Liver (tissue), 9 donors: ENCODE data around the gene TMEM266. TPM values are rescaled to one million over a fixed set of nuclear protein-coding genes. Genes with fewer than 3 reads are reported as not detected.

Experiments used
- DNase-seq: peaks from one replicate; pipeline ENCODE4 v3.0.0-alpha.2; 2017; ENCODE audit warnings: low spot score
- H3K27ac ChIP-seq, 2 donors: one replicate each; pipeline ENCODE4 v1.7.0; 2013; ENCODE audit warnings: inconsistent platforms in 2 of 2, low read length in 2 of 2, control low read depth in 1 of 2, low read depth in 1 of 2, mild to moderate bottlenecking in 1 of 2
- H3K27me3 ChIP-seq, 4 donors: one replicate each; pipeline versions ENCODE4 v1.6.1 to v1.7.0; 2013; ENCODE audit warnings: low read length in 3 of 4, inconsistent platforms in 1 of 4, mild to moderate bottlenecking in 1 of 4, moderate library complexity in 1 of 4; ENCODE audit not compliant: control insufficient read depth in 4 of 4, insufficient read depth in 4 of 4
- H3K36me3 ChIP-seq, 4 donors: one replicate each; pipeline versions ENCODE4 v1.6.1 to v1.7.0; 2013; ENCODE audit warnings: low read length in 3 of 4, mild to moderate bottlenecking in 3 of 4, low read depth in 1 of 4, moderate library complexity in 1 of 4; ENCODE audit not compliant: control insufficient read depth in 4 of 4, insufficient read depth in 3 of 4
- H3K4me1 ChIP-seq, 4 donors: one replicate each; pipeline versions ENCODE4 v1.6.1 to v1.7.0; 2013; ENCODE audit warnings: low read length in 3 of 4, mild to moderate bottlenecking in 3 of 4, moderate library complexity in 1 of 4; ENCODE audit not compliant: control insufficient read depth in 4 of 4, insufficient read depth in 4 of 4
- H3K4me3 ChIP-seq, 3 donors: one replicate each; pipeline versions ENCODE4 v1.6.1 to v1.7.0; 2013; ENCODE audit warnings: low read length in 3 of 3, control low read depth in 1 of 3, low read depth in 1 of 3, mild to moderate bottlenecking in 1 of 3
- H3K9ac ChIP-seq, 2 donors: one replicate each; pipeline ENCODE4 v1.7.0; 2013; ENCODE audit warnings: low read length in 2 of 2, mild to moderate bottlenecking in 2 of 2, moderate library complexity in 2 of 2, control low read depth in 1 of 2, low read depth in 1 of 2
- H3K9me3 ChIP-seq, 4 donors: one replicate each; pipeline versions ENCODE4 v1.6.1 to v1.7.0; 2013; ENCODE audit warnings: low read length in 3 of 4; ENCODE audit not compliant: control insufficient read depth in 4 of 4
- EGR1 ChIP-seq, 2 donors: IDR thresholded peaks; 2 replicates each; pipeline ENCODE4 v1.6.1; 2016 to 2018; ENCODE audit warnings: antibody characterized with exemption in 2 of 2, low read depth in 2 of 2
- FOXA1 ChIP-seq: IDR thresholded peaks from 2 replicates; pipeline ENCODE4 v1.6.1; 2016; ENCODE audit warnings: antibody characterized with exemption
- FOXA2 ChIP-seq: IDR thresholded peaks from 2 replicates; pipeline ENCODE4 v1.6.1; 2016; ENCODE audit warnings: antibody characterized with exemption
- GABPA ChIP-seq, 2 donors: IDR thresholded peaks in 1 of 2; conservative IDR thresholded peaks in 1 of 2; 2 replicates each; pipeline ENCODE4 v1.6.1; 2016; ENCODE audit warnings: antibody characterized with exemption in 2 of 2, mild to moderate bottlenecking in 1 of 2, moderate library complexity in 1 of 2
- HNF4A ChIP-seq, 2 donors: conservative IDR thresholded peaks; 2 replicates each; pipeline ENCODE4 v1.6.1; 2016; ENCODE audit warnings: antibody characterized with exemption in 2 of 2, mild to moderate bottlenecking in 2 of 2
- HNF4G ChIP-seq: IDR thresholded peaks from 2 replicates; pipeline ENCODE4 v1.6.1; 2016; ENCODE audit warnings: antibody characterized with exemption
- NR2F2 ChIP-seq: IDR thresholded peaks from 2 replicates; pipeline ENCODE4 v1.6.1; 2016; ENCODE audit warnings: antibody characterized with exemption
- RAD21 ChIP-seq, 2 donors: IDR thresholded peaks; 2 replicates each; pipeline ENCODE4 v1.6.1; 2016; ENCODE audit warnings: antibody characterized with exemption in 2 of 2, mild to moderate bottlenecking in 2 of 2
- RXRA ChIP-seq, 2 donors: IDR thresholded peaks; 2 replicates each; pipeline ENCODE4 v1.6.1; 2017 to 2018; ENCODE audit warnings: antibody characterized with exemption in 2 of 2, mild to moderate bottlenecking in 1 of 2
- YY1 ChIP-seq: IDR thresholded peaks from 2 replicates; pipeline ENCODE4 v1.6.1; 2016; ENCODE audit warnings: antibody characterized with exemption, mild to moderate bottlenecking
- WGBS: extraction: QIAGEN DNeasy Blood & Tissue Kit; methylation state at CpG from one replicate; pipeline ENCODE4 v1.1.7; 2013; 5-methylcytosine and 5-hydroxymethylcytosine counted together
- polyA plus RNA-seq, 2 donors: library from polyadenylated mRNA; stranded (reverse) in 1 of 2; unstranded in 1 of 2; fragments of 200-250 nt in 1 of 2; fragments of >200 nt in 1 of 2; fragmentation: Nextera tagmentation in 1 of 2; extraction: Ambion mirVana in 1 of 2; gene quantifications; one replicate each; pipeline versions ENCODE4 v1.2.1 to v1.2.3, GENCODE V29; 2013 to 2015
- total RNA-seq, 2 donors: library from RNA; depleted of rRNA; stranded (reverse); fragments of >200 nt; gene quantifications; one replicate each; pipeline ENCODE4 v1.2.3, GENCODE V29; 2014
- TF ChIP-seq, protein P1 (sequence below): IDR thresholded peaks from 2 replicates; pipeline ENCODE4 v1.6.1; 2016; ENCODE audit warnings: antibody characterized with exemption
- TF ChIP-seq, protein P2 (sequence below): fragments of 150-350 bp; IDR thresholded peaks from 2 replicates; pipeline ENCODE4 v1.5.1; 2017; ENCODE audit warnings: improper control_type of control experiment, low read depth, low read length; ENCODE audit not compliant: missing input control
- TF ChIP-seq, protein P3 (sequence below): IDR thresholded peaks from 2 replicates; pipeline ENCODE4 v1.6.1; 2016; ENCODE audit warnings: antibody characterized with exemption
- TF ChIP-seq, protein P4 (sequence below): IDR thresholded peaks from 2 replicates; pipeline ENCODE4 v1.6.1; 2016; ENCODE audit warnings: antibody characterized with exemption
- donor health status: healthy.
- donor health status: healthy.
- donor health status: healthy.
- donor health status: healthy.
- donor health status: healthy.

TMEM266 gene
- total and polyA plus RNA-seq, 4 donors, result 0.25 to 1.3 TPM; not detected in 2

DNA sequence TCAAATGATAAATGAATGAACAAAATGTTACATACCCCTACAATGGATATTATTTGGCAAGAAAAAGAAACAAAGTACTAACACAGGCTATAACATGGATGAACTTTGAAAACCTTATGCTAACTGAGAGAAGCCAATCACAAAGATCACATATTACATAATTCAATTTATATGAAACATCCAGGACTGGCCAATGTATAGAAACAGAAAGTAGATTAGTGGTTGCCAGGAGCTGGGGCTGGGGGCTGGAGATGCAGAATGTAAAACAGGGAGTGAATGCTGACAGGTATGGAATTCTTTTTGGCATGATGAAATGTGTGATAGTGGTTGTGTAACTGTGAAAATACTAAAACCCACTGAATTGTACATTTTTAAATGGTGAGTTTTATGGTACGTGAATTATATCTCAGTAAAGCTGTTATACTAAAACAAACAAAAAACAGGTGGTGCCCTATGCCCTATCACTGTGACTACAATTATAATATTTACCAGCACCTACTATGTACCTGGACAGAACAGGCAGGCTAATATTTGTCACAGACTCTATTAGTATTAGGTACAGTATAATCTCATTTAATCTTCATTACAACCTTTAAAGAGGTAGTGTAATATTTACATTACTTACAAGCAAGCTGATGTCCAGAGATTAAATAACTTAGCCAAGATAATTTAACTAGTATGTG, 161.4 kb downstream of the TMEM266 start:
- Histone ChIP-seq H3K36me3 (peaks cover 6 to 32% (median 21%) of the 10 kb centered on the region in 4 donors), H3K9me3 (no peaks in the 10 kb centered on the region), H3K9ac (no peak overlapping the region), H3K4me1 (no peaks in the 10 kb centered on the region), H3K27me3 (no peaks in the 10 kb centered on the region), H3K4me3 (no peak overlapping the region), H3K27ac (no peak overlapping the region)
- TF ChIP-seq HNF4G (no peak), GABPA (IDR thresholded peaks at IDR 0.05 in 1 of 2, conservative IDR thresholded peaks at IDR 0.05 in 1 of 2) (no peak)
- TF ChIP-seq, protein P1, sequence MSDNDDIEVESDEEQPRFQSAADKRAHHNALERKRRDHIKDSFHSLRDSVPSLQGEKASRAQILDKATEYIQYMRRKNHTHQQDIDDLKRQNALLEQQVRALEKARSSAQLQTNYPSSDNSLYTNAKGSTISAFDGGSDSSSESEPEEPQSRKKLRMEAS, result no peak
- no peak for DNase-seq
- WGBS, result 92% methylated on average over 1 of the region's 1 CpG

DNA sequence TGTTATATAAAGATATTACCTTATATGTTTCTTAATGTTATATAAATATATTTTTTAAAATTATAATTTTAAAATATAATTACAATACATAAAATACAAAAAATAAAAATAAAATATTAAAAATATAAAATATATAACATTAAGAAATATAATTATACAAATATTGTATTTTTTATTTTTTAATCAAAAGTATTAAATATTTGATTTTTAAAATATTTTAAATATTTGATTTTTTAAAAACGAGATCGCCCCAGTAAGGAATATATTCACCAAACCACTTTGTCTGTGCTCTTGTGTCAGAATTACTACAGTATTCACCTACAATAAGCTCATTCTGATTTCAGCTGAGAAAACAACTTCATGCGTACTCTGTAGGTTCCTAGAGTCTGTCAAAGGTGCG, 162.4 kb downstream of the TMEM266 start:
- Histone ChIP-seq H3K4me1 (no peaks in the 10 kb centered on the region), H3K9me3 (no peaks in the 10 kb centered on the region), H3K27me3 (no peaks in the 10 kb centered on the region), H3K4me3 (no peak overlapping the region), H3K9ac (no peak overlapping the region), H3K36me3 (peaks cover 7 to 34% (median 20%) of the 10 kb centered on the region in 4 donors), H3K27ac (no peak overlapping the region)
- TF ChIP-seq GABPA (IDR thresholded peaks at IDR 0.05 in 1 of 2, conservative IDR thresholded peaks at IDR 0.05 in 1 of 2), result no peak
- TF ChIP-seq, protein P2, sequence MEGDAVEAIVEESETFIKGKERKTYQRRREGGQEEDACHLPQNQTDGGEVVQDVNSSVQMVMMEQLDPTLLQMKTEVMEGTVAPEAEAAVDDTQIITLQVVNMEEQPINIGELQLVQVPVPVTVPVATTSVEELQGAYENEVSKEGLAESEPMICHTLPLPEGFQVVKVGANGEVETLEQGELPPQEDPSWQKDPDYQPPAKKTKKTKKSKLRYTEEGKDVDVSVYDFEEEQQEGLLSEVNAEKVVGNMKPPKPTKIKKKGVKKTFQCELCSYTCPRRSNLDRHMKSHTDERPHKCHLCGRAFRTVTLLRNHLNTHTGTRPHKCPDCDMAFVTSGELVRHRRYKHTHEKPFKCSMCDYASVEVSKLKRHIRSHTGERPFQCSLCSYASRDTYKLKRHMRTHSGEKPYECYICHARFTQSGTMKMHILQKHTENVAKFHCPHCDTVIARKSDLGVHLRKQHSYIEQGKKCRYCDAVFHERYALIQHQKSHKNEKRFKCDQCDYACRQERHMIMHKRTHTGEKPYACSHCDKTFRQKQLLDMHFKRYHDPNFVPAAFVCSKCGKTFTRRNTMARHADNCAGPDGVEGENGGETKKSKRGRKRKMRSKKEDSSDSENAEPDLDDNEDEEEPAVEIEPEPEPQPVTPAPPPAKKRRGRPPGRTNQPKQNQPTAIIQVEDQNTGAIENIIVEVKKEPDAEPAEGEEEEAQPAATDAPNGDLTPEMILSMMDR, result no peak
- TF ChIP-seq, protein P1, result no peak
- TF ChIP-seq, protein P3, sequence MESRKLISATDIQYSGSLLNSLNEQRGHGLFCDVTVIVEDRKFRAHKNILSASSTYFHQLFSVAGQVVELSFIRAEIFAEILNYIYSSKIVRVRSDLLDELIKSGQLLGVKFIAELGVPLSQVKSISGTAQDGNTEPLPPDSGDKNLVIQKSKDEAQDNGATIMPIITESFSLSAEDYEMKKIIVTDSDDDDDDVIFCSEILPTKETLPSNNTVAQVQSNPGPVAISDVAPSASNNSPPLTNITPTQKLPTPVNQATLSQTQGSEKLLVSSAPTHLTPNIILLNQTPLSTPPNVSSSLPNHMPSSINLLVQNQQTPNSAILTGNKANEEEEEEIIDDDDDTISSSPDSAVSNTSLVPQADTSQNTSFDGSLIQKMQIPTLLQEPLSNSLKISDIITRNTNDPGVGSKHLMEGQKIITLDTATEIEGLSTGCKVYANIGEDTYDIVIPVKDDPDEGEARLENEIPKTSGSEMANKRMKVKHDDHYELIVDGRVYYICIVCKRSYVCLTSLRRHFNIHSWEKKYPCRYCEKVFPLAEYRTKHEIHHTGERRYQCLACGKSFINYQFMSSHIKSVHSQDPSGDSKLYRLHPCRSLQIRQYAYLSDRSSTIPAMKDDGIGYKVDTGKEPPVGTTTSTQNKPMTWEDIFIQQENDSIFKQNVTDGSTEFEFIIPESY, result no peak
- no peak for TF ChIP-seq YY1
- TF ChIP-seq EGR1 (IDR thresholded peaks at IDR 0.05; ENCODE audit: low read depth in 2 of 2), result no peak
- DNase-seq, result no peak
- WGBS, result 94% methylated on average over 4 of the region's 4 CpGs

DNA sequence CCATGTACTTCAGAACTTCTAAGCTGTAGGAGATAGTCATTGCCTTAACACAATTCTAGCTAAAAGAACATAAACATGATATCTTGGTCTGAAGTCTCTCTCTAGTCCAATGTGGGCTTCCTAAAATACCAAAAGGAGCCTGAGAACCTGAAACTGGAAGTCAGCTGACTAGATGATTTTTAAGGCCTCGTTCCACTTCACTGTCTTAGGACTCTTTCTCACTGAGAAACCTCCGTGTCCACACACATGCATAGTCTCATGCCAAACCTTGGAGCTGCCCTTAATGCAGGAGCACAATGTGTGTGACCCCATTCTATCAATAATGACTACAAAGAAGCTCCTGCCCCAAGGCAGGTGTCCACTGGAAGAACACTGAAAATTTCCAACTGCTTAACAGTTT, 163.7 kb downstream of the TMEM266 start:
- H3K9me3 ChIP-seq, result no peaks in the 10 kb centered on the region
- 92% methylated on average over 2 of the region's 2 CpGs for WGBS
- DNase-seq, result no peak
- H3K4me3 ChIP-seq, result no peak overlapping the region
- H3K9ac ChIP-seq, result no peak overlapping the region
- no peaks in the 10 kb centered on the region for H3K27me3 ChIP-seq
- TF ChIP-seq, protein P4, sequence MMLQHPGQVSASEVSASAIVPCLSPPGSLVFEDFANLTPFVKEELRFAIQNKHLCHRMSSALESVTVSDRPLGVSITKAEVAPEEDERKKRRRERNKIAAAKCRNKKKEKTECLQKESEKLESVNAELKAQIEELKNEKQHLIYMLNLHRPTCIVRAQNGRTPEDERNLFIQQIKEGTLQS, result no peak
- TF ChIP-seq FOXA2 (no peak), RXRA (IDR thresholded peaks at IDR 0.05) (no peak), HNF4A (conservative IDR thresholded peaks at IDR 0.05) (no peak), FOXA1 (no peak), HNF4G (no peak), RAD21 (IDR thresholded peaks at IDR 0.05) (no peak), NR2F2 (no peak)
- TF ChIP-seq, protein P1, result no peak
- TF ChIP-seq, protein P3, result no peak
- no peak overlapping the region for H3K27ac ChIP-seq
- H3K36me3 ChIP-seq, result peaks cover 10 to 41% (median 23%) of the 10 kb centered on the region in 4 donors
- H3K4me1 ChIP-seq, result no peaks in the 10 kb centered on the region
